SH-SY5Y (cell line): ENCODE data around the gene IRF2BP1.

Source experiments
- GATA2 ChIP-seq: IDR thresholded peaks from 2 replicates; pipeline ENCODE4 v1.6.1; 2011; ENCODE audit warnings: mild to moderate bottlenecking, low read depth, low read length
- GATA3 ChIP-seq: IDR thresholded peaks from 2 replicates; pipeline ENCODE4 v1.6.1; 2011; ENCODE audit warnings: low read depth, mild to moderate bottlenecking, low read length, moderate library complexity

GRCh38 chr19:45917421-45918091 lies 31.6 kb upstream of the IRF2BP1 start:
- TF ChIP-seq GATA3 = no peak
- TF ChIP-seq GATA2 = no peak
